Smooth muscle cell (in vitro differentiated cells): ENCODE measurements around the gene ERCC6L2. TPM values are rescaled to one million over a fixed set of nuclear protein-coding genes. Genes with fewer than 3 reads are reported as not detected.

Source experiments
- DNase-seq: peaks from one replicate; lab custom pipeline; 2025; ENCODE audit not compliant: unreplicated experiment; lab: John Stamatoyannopoulos, UW
- H2AFZ ChIP-seq: fragments of 200-600 bp; sonication (generic); 2 replicates; pipeline ENCODE4 v1.6.0; 2016; ENCODE audit warnings: antibody characterized with exemption, low read depth, mild to moderate bottlenecking
- H3F3A ChIP-seq: fragments of 200-600 bp; sonication (generic); 2 replicates; pipeline ENCODE4 v1.6.0; 2017; ENCODE audit warnings: antibody characterized with exemption, low read depth
- H3K27ac ChIP-seq: fragments of 200-600 bp; sonication (generic); 2 replicates; pipeline ENCODE4 v1.5.1; 2016; ENCODE audit warnings: low read depth, mild to moderate bottlenecking
- H3K27me3 ChIP-seq: fragments of 200-600 bp; sonication (generic); 2 replicates; pipeline ENCODE4 v1.6.1; 2016; ENCODE audit warnings: low read depth, mild to moderate bottlenecking
- H3K36me3 ChIP-seq: fragments of 200-600 bp; sonication (generic); 2 replicates; pipeline ENCODE4 v1.5.1; 2016; ENCODE audit warnings: low read depth
- H3K4me1 ChIP-seq: fragments of 200-600 bp; sonication (generic); 2 replicates; pipeline ENCODE4 v1.5.1; 2016; ENCODE audit warnings: low read depth
- H3K4me2 ChIP-seq: fragments of 200-600 bp; sonication (generic); 2 replicates; pipeline ENCODE4 v1.6.0; 2016; ENCODE audit warnings: mild to moderate bottlenecking
- H3K4me3 ChIP-seq: fragments of 200-600 bp; sonication (generic); 2 replicates; pipeline ENCODE4 v1.5.1; 2016; ENCODE audit warnings: mild to moderate bottlenecking
- H3K79me2 ChIP-seq: fragments of 200-600 bp; sonication (generic); 2 replicates; pipeline ENCODE4 v1.6.0; 2016; ENCODE audit warnings: low read depth, mild to moderate bottlenecking
- H3K9ac ChIP-seq: fragments of 200-600 bp; sonication (generic); 2 replicates; pipeline ENCODE4 v1.6.0; 2016; ENCODE audit warnings: low read depth
- H3K9me3 ChIP-seq: fragments of 200-600 bp; sonication (generic); replicated peaks from 2 replicates; pipeline ENCODE4 v1.5.1; 2016; ENCODE audit warnings: low read depth
- H4K20me1 ChIP-seq: fragments of 200-600 bp; sonication (generic); 2 replicates; pipeline ENCODE4 v1.6.0; 2016; ENCODE audit warnings: low read depth
- WGBS: methylation state at CpG from one replicate; pipeline ENCODE4 v1.1.7; 2016; ENCODE audit warnings: low lambda C conversion rate; 5-methylcytosine and 5-hydroxymethylcytosine counted together
- polyA plus RNA-seq: library from polyadenylated mRNA; unstranded; fragments of >200 nt; fragmentation: Nextera tagmentation; extraction: Ambion mirVana; gene quantifications from 2 replicates; pipeline ENCODE4 v1.2.1, GENCODE V29; 2016
- total RNA-seq: library from RNA; depleted of rRNA; stranded (reverse); fragments of >200 nt; gene quantifications from 2 replicates; pipeline ENCODE4 v1.2.3, GENCODE V29; 2014
- TF ChIP-seq, protein P1 (sequence below): fragments of 200-600 bp; sonication (generic); IDR thresholded peaks from 2 replicates; pipeline ENCODE4 v1.5.1; 2017; ENCODE audit warnings: borderline replicate concordance, mild to moderate bottlenecking, antibody characterized with exemption; ENCODE audit not compliant: insufficient read depth, poor library complexity, severe bottlenecking

Gene ERCC6L2
- total and polyA plus RNA-seq, 2 experiments from 2014 or later = 9.6 to 39.4 TPM

DNA sequence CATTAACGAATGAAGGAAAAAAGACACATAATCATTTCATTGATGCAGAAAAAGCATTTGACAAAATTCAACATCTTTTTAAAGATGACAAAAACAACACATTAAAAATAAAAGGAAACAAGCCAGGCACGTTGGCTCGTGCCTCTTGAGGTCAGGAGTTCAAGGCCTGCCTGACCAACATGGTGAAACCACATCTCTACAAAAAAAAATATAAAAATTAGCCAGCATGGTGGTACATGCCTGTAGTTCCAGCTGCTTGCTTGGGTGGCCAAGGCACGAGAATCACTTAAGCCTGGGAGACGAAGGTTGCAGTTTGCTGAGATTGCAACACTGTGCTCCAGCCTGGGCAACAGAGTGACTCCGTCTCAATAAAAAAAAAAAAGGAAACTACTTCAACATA is 77.0 kb downstream of the ERCC6L2 start:
- Histone ChIP-seq H3K4me3 (no peak overlapping the region), H3K36me3 (peaks cover 64% of the 10 kb centered on the region), H3K9ac (no peak overlapping the region), H3K4me1 (no peaks in the 10 kb centered on the region), H3K79me2 (no peaks in the 10 kb centered on the region), H3K9me3 (peaks cover 16% of the 10 kb centered on the region), H3K27me3 (no peaks in the 10 kb centered on the region), H3F3A (no peaks in the 10 kb centered on the region), H2AFZ (no peak overlapping the region), H3K27ac (no peak overlapping the region), H4K20me1 (no peaks in the 10 kb centered on the region), H3K4me2 (no peak overlapping the region)
- WGBS = 98% methylated on average over 6 of the region's 6 CpGs
- TF ChIP-seq, protein P1, sequence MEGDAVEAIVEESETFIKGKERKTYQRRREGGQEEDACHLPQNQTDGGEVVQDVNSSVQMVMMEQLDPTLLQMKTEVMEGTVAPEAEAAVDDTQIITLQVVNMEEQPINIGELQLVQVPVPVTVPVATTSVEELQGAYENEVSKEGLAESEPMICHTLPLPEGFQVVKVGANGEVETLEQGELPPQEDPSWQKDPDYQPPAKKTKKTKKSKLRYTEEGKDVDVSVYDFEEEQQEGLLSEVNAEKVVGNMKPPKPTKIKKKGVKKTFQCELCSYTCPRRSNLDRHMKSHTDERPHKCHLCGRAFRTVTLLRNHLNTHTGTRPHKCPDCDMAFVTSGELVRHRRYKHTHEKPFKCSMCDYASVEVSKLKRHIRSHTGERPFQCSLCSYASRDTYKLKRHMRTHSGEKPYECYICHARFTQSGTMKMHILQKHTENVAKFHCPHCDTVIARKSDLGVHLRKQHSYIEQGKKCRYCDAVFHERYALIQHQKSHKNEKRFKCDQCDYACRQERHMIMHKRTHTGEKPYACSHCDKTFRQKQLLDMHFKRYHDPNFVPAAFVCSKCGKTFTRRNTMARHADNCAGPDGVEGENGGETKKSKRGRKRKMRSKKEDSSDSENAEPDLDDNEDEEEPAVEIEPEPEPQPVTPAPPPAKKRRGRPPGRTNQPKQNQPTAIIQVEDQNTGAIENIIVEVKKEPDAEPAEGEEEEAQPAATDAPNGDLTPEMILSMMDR = no peak
- no peak for DNase-seq

DNA sequence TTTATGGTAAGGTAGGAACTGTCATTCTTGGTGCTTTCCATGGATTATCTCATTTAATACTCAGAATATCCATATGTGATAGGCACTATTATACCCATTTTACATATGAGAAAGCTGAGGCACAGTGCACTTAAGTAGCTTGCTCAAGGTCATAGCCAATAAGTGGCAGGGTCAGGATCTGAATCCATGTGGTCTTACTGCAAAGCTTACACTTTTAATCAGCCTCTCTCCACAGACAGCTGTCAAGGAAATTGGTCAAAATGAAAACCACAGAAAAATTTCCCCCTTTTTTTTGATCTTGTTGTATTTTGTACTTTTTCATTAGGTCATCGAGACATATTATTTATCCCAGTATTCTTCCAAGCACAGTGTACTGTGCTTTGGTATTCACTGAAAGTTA is 78.5 kb downstream of the ERCC6L2 start:
- TF ChIP-seq, protein P1 = no peak
- 100% methylated on average over 1 of the region's 1 CpG for WGBS

DNA sequence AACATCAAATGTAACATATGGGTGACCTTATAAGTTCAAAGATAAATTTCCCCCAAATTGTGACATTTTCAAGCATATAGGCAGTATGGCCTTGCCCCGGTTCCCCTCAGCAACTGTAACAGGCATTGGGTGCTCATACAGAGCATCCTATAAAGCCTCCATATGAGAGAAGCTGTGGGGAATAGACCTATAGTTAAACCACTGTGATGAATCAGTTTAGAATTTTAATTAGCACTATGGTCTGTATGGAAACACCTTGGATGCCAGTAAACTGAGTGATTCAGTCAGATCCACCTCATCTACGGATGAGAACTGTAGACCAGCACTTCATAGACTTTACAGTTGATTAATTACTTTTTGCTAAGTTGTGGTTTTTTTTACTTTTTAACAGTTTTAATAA is 79.4 kb downstream of the ERCC6L2 start:
- H3K27me3 ChIP-seq = no peaks in the 10 kb centered on the region
- H3K36me3 ChIP-seq = peaks cover 47% of the 10 kb centered on the region
- no peaks in the 10 kb centered on the region for H3F3A ChIP-seq
- no peaks in the 10 kb centered on the region for H3K4me1 ChIP-seq
- H2AFZ ChIP-seq = no peak overlapping the region
- peaks cover 10% of the 10 kb centered on the region for H3K9me3 ChIP-seq
- DNase-seq = no peak
- TF ChIP-seq, protein P1 = no peak
- H3K9ac ChIP-seq = no peak overlapping the region
- no peak overlapping the region for H3K4me3 ChIP-seq
- H3K4me2 ChIP-seq = no peak overlapping the region
- WGBS = 94% methylated on average over 2 of the region's 2 CpGs
- no peaks in the 10 kb centered on the region for H4K20me1 ChIP-seq
- no peak overlapping the region for H3K27ac ChIP-seq
- no peaks in the 10 kb centered on the region for H3K79me2 ChIP-seq

More for the DNA sequence above, 78.5 kb downstream of the ERCC6L2 start:
- H3F3A ChIP-seq = no peaks in the 10 kb centered on the region
- DNase-seq = no peak
- no peaks in the 10 kb centered on the region for H3K79me2 ChIP-seq
- H3K4me2 ChIP-seq = no peak overlapping the region
- no peak overlapping the region for H3K4me3 ChIP-seq
- no peaks in the 10 kb centered on the region for H3K4me1 ChIP-seq
- no peak overlapping the region for H3K9ac ChIP-seq
- H3K9me3 ChIP-seq = peaks cover 7% of the 10 kb centered on the region
- no peaks in the 10 kb centered on the region for H4K20me1 ChIP-seq
- H3K36me3 ChIP-seq = peaks cover 52% of the 10 kb centered on the region
- H2AFZ ChIP-seq = no peak overlapping the region
- H3K27ac ChIP-seq = no peak overlapping the region
- no peaks in the 10 kb centered on the region for H3K27me3 ChIP-seq

DNA sequence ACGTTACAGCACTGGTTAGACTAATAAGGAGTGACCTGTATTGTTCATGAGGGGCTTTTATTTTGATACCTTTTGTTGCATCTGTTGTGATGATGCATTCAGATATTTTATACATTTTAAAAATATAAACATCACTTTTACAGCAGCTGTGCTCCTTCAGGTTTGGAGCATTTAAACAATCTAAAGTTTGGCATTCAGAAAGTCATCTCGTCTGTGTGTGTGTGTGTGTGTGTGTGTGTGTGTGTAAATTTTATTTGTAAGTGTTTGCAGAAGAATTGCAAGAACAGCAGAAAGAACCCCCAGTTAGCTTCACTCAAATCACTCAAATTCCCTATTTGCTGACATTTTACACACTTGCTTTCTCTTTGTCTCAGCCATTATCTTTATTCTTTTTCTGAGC is 87.4 kb downstream of the ERCC6L2 start:
- TF ChIP-seq, protein P1 = no peak
- DNase-seq = no peak
- WGBS = 97% methylated on average over 2 of the region's 2 CpGs
- no peaks in the 10 kb centered on the region for H4K20me1 ChIP-seq
- no peak overlapping the region for H3K9ac ChIP-seq
- no peaks in the 10 kb centered on the region for H3K4me1 ChIP-seq
- H3K79me2 ChIP-seq = no peaks in the 10 kb centered on the region
- H2AFZ ChIP-seq = no peak overlapping the region
- no peaks in the 10 kb centered on the region for H3K27me3 ChIP-seq
- H3K4me3 ChIP-seq = no peak overlapping the region
- peaks cover 3% of the 10 kb centered on the region for H3K9me3 ChIP-seq
- no peaks in the 10 kb centered on the region for H3F3A ChIP-seq
- H3K36me3 ChIP-seq = peaks cover 6% of the 10 kb centered on the region
- no peak overlapping the region for H3K4me2 ChIP-seq
- no peak overlapping the region for H3K27ac ChIP-seq
